Measurements from ENCODE around the gene SAMSN1.
"Not testable (repeated sequence)": the region's sequence is repeated elsewhere in the genome, so short reads cannot be mapped to it uniquely, and the experiment has no call there.

SAMSN1 gene

DNA sequence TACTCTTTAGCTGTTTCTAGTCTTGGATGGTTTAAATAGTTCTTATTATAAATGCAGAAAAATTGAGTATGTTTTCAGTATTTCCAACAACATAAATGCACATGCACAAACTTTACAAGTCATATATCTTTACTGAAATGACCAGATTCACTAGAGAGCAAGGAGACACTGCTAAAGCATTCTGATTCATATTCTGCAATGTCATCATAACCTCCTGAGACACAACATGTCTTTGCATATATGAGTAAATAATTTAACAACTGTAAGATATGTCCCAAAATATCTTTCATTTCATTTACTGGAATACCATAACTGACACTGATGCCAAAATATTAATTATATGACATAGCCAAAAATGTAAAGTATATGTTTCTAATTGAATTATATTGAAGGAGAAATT is 16.8 kb upstream of the SAMSN1 start:
- no peak for DNase-seq

DNA sequence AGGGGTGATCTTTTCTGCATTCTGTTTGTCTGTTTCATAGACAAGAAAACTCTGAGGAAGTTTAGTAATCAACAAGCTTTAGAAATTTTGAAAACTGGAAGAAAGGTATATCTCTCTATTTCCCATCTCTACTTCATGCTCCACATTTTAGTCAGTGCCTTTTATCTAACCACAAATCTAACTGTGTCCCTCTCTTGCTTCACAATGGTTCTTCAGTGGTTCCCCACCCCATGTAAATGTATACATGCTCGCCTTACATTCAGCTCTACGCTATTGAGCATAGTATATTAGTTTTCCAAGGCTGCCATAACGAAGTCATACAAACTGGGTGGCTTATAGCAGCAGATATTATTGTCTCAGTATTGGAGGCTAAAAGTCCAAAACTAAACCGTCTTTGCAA is 14.4 kb upstream of the SAMSN1 start:
- DNase-seq: no peak

DNA sequence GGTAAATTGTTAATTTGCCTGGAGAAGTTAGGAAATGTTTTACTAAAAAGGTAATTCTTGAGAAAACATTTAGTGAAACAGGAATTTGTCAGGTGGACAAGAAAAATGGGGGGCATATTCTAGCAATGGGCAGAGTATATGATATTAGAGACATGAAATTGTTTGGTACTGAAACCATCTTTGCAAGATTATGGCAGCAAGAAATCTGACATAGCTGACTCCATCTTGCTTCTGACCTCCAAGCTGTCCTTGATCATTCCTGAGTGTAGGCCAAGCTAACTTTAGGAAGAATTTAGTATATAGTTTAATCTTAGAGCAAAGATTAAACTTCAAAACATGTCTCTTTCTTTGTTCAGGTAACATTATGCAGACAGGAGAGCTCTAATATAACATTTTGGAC is 14.0 kb upstream of the SAMSN1 start:
- no peak for DNase-seq

DNA sequence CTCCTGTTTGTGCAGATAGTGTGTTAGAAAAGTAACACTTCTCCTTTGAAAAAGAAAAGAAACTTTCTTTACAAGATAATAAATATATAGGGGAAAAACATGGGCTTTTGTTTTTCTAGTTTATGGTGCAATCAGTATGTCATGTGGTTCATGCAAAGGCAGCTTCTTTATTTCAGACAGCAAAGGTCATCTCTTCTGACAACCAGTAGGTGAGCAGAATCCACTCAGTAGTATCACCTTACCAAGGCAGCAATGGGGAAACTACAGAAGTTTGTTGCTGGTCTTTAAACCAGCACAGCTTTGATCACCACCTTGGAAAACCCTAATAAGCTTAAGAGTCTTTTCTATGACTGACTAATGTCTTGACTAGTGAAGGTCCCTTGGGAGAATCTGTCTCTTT is 13.0 kb upstream of the SAMSN1 start:
- no peak for DNase-seq

DNA sequence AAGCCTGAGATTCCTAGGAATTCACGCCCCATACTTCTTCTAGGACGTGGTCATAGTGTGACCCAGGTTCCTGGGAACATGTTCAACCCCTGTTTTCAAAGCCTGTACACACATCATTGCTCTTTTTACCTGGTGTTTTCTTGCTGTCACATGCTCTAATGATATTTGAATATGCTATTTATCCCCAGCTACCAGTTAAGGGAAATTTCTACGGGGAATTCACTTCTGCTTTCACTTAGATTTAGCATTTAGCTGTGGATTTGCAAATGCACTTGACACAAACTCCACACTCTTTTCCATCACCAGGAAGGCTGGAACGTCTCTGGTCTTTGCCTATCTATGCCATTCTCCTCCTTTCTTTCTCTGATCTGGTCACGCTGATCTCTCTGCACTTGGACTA is 11.3 kb upstream of the SAMSN1 start:
- DNase-seq: no peak

DNA sequence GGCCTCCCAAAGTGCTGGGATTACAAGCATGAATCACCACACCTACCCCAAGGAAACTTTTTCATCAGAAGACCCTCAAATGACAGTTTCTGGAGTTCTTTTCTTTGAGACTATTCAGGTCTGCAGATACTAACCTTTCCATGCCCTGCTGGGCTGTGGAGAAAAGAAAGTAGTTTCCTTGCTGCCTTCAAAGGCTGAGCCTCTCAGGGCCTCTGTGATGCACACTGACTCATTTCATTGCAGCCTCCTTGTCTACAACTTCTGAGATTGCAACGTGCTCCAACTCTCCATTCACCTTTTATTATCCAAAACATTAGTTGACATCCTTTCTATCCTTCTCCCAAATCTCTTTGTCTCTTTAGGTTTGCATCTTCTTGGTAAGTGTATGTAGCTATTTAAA is 8.8 kb upstream of the SAMSN1 start:
- DNase-seq: no peak

DNA sequence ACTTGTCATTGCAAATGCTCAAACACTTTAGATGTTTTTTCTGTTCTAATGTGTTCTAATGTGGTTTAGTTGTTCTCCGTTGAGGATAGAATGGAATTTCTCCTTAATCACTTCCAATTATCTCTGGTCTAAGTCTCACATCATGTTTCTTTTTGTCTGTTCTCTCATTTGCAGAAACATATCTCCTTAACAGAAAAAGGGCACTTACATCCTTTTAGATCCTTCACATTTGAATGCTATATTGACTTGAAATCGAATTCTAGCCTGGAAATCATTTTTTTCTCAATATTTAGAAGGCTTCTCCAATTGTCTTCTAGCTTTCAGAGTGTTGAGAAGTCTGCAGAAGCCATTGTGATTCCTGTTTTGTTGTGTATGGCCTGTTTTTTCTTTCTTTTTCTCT is 7.3 kb upstream of the SAMSN1 start:
- no peak for DNase-seq

DNA sequence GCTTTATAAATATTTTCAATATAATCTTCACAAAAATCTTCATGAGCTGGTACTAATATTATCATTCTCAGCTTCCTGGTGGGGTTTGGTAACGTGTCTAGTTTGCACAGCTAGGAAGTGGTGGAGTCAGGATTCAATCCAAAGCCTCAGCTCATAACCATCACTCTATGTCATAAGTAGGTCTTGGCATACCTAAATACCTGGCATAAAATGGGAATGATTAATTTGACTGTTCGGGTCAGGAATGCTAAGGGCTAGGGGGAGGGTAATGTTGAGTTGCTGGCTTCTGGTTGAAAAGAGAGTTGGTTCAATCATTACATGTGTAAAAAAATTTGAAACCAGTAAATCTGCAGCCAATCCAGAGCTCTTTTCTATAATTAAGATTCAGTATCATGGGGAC is 5.6 kb upstream of the SAMSN1 start:
- DNase-seq: no peak

DNA sequence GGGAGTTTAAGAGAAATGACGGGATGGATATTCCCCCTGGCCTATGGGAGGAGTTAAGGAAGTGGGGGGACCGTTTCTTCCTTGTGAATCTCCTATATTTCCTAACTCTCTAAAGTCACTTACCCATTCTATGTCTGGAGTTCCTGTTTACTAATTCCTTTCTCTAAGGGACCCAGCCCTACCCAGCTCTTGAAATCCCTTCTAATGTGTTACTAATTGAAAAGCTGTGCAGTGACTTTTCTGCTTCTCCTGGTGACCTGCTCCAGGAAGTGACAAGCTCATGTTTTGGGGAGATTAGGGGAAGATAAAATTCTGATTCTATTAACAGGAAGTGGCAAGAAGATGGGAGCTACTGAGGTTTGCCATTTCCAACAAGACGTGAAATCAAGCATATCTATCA is 4.0 kb upstream of the SAMSN1 start:
- no peak for DNase-seq

DNA sequence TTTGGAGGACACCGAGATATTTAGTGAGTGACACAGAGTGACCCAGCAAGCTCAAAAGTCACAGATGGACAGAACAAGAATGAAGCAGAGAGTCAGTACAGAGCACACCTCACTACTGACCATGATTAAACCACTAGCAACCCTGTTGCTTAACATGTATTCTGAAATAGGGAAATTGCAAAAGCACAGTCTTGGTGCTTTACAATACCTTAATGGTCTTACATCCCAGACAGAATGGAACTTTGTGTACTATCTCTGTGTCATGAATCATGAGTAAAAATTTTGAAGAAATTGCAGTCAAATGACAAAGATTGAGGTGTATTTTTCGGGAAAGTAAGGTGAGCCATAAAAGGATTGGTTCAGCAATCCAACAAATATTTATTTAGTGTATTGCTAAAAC is 2.7 kb upstream of the SAMSN1 start:
- DNase-seq: no peak

DNA sequence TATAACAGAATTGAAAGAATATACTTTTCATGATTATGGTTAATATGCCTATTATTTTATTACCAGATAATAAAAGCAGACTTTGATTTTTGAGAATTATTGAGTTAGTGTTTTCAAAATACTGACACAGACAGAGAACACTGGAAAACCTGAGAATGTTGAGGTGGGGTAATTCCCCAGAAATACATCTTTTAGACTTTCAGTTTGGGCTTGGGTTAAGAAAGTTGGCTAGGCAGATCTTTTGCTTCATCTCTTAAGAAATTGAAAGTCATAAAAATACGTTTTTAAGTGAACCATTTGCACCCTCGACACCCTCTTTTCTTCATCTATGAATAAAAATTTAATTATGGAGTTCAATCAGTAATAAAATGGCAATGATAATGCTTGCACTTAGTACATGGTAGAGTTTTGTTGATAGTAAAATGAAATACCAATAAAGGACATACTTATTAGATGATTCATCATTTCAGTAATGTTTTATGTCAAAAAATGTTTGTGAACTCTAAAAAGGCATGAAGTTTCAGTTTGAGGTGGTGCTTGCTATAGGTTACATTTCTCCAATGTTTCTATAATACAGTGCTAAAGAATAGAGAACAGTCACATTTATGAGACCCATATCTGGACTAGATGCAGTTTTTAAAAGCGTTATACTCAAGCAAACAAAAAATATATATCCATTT is 1.9 kb upstream of the SAMSN1 start:
- DNase-seq: no peak

DNA sequence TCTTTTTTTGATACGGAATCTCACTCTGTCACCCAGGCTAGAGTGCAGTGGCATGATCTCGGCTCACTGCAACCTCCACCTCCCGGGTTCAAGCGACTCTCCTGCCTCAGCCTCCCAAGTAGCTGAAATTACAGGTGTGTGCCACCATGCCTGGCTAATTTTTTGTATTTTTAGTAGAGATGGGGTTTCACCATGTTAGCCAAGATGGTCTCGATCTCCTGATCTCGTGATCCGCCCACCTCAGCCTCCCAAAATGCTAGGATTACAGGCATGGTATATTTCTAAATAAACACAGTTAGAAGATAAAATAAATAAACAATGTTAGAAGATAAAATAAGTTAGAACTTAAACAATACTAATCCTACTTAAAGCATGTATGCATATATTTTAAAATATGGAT is 604 bp upstream of the SAMSN1 start:
- DNase-seq: not testable (repeated sequence)

DNA sequence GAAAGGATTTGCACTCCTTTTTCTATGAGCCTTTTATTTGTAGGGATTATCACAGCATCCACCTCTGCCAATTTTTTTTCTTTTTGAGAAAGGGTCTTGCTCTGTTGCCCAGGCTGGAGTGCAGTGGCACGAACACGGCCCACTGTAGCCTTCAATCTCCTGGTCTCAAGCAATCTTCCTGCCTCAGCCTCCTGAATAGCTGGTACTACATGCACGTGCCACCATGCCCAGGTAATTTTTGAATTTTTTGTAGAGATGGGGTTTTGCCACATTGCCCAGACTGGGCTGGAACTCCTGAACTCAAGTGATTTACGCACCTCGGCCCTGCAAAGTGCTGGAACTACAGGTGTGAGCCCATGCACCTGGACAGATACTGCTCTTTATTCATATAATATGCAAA is 2.1 kb downstream of the SAMSN1 start:
- no peak for DNase-seq

DNA sequence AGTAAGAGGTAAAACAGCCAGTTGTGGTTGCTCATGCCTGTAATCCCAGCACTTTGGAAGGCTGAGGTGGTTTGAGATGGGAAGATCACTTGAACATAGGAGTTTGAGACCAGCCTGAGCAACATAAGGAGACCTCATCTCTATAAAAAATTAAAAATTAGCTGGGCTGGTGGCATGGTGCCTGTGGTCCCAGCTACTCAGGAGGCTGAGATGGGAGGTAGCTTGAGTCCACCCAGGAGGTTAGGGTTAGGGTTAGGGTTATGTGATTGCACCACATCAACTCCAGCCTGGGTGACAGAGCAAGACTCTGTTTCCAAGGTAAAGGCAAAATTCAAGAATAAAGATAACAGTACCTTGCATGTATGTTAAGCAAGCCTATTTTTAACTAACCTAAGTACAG is 3.5 kb downstream of the SAMSN1 start:
- DNase-seq: no peak

DNA sequence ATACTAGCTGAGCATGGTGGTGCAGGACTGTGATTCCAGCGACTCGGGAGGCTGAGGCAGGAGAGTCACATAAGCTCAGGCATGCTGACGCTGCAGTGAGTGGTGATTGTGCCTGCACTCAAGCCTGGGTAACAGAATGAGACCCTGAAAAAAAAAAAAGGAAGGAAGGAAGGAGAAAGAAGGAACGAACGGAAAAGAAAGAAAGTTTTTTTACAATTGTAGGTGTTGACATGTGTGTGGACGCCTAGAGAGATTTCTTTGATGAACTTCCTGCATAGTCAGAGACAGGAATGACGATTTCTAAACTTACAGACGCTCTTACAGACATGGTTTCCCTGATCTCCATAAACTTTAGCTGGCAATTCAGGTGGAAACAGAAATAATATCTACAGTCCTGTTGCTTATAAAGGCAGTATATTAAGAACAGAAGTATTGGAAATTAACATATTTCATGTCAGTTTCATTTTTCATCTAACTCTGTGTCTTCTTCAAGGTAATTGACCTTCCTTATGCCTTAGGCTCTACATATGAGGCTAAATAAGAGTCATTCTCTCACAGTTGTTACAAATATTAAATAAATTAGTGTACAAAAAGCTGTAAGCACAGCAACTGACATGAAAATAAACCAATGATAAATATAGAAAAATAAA is 4.1 kb downstream of the SAMSN1 start:
- no peak for DNase-seq

DNA sequence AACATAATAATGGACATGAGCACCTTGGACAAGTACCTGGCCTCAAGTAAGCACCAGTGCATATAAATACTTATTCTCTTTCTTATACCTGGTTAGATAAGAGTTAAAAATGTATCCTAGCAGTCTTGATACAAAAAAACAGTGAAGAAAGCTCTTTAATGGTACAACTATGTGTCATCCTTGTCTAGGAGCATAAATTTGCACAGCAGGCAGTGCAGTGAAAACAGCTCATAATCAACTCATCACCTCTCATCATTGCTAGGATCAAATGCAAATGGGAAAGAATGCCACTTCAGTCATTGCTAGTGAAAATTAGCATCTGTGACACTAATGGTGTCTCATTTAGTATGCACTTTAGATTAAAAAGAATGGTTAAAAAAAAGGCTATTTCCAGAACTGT is 7.6 kb downstream of the SAMSN1 start:
- DNase-seq: no peak

DNA sequence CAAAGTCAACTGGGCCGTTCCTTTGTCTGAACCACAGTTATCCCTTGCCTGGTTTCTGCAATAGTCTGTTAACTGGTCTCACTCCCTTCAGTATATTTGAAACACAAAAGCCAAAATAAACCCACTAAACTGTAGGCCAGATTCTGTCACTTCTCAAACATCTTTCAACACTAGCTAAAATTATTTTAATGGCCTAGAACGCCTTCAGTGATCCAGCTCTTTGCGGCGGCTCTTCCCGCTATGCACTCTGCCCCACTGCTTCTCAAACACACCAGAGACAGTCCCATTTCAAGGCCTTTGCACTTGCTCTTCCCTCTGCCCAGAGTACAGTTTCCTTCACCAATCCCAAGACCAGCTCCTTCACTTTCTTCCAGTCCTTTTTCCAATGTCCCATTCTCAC is 9.2 kb downstream of the SAMSN1 start:
- no peak for DNase-seq

DNA sequence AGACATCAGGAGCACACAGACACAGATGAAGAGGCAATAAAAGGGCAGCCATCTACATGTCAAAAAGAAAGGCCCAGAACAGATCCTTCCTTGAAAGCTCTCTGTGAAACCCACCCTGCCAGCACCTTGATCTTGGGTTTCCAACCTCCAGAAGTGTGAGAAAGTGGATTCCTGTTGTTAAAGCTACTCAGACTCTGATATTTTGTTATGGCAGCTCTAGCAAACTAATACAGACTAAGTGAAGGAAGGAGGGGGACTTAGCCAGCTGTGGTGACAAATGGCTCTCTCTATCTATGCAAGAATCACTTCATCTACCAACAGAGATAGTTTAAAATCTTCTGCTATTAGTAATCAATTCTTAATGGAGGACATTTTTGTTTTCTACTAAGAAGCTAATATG is 10.4 kb downstream of the SAMSN1 start:
- DNase-seq: no peak

DNA sequence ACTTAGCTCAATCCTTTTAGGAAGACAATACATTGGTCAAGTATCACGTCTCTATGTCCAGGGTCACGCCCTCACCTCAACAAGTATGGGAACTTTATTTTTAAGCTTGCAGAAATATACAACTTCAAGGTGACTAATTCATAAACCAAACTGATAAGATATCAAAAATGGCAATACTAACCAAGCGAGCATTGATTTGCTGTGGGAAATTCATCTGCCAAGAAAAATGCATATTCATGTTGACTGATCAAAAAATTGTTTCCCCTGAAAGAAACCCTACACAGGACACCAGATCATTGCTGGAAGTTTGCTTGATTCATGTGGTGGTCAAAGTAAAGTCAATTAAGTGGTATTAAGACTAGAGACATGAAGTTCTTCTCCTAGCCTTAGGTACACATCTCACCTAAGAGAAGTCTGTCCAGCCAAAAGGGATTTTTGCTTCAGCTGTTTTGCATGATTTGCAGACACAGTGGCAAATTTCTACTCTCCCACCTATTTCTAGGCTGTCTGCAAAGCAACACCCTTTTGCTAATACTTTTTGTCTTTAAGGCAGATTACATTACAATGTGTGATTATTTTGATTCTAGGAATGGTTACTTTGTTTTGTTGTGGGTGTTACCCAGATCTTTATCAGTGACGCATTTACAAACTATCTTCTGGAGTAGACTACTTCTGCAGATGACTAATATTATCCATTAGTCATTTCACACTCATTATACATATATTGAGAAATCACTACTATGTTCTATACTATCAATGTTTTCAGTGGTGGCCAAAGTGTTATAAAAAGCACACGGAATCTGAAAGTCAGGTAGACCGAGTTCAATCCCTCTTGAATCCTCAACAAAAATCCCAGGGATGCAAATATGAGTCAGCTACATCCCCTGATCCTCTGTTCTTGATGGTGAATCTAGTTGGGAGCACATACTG is 12.4 kb downstream of the SAMSN1 start:
- DNase-seq: no peak

DNA sequence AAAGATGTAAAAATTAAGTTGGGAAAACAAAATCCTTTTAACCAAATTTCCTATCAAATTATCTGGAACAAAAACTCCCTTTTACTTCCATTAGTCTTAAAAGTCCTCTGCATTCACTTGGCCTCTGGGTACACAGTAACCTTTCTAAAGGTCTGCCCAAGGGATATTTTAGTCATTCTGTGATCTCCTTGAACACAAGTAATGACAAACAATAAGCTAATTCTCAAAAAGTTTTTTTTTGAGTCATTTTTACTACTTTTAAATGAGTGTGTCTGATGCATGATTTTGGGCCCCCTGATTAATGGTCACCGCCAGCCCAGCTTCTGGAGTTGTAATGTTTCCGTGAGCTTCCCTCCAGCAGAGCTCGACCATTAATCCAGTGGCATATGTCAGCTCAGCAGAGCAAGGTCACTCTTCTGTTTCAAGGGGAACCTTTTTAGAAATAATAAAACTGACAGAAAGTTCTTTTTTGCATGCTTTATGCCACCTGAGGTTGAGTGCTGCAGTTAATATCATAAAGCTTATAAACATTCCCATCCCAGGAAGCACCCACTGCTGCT is 14.3 kb downstream of the SAMSN1 start:
- no peak for DNase-seq

DNA sequence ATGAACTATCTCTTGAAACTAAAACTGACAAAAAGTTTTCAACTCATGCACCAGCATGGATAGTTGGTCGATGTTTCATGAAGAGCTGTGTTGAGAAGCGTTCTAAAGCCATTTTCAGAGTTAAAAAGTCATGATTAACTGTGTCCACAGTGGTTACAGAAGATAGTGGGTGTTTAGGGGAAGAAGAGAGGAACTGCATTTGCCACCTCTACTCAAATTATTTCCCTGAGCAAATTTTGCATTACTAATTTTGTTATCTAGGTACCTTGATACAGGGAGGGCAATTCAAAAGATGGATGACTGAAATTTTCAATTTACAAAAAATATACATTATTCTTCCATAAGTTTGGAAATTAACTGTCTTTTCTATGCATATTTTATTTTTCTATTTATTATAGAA is 15.5 kb downstream of the SAMSN1 start:
- DNase-seq: no peak

DNA sequence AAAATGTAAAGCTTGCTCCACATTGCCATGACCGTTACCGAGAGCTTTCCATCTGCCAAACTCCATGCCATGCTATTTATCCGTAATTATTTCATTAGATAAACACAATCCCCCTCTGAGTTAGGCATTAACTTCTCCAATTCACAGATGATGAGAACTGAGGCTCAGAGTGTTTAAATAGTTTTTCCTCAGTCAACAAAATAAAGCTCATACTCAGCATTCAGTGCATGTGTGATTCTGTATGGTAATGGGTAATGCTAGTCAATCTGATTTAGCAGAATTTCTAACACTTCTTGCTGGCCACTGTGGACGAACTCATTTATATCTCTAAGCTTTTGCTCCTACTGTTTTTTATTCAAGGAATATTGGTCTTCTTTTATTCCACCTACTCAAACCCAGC is 17.3 kb downstream of the SAMSN1 start:
- DNase-seq: no peak
